Left lobe of liver (tissue), 2 donors: Measurements from ENCODE around the gene AGRN. TPM values are rescaled to one million over a fixed set of nuclear protein-coding genes. Genes with fewer than 3 reads are reported as not detected.
"Not testable (repeated sequence)": the region's sequence is repeated elsewhere in the genome, so short reads cannot be mapped to it uniquely, and the experiment has no call there.

Experiments
- ATAC-seq: fragments of 200-7000 bp; cut with Tn5 transposase; one replicate; pipeline ENCODE4 v1.9.1; 2020; ENCODE audit warnings: mild to moderate bottlenecking, moderate library complexity
- DNase-seq: peaks from one replicate; pipeline ENCODE4 v3.0.0-alpha.2; 2020; ENCODE audit warnings: low spot score
- total RNA-seq: library from RNA; stranded (reverse); gene quantifications from one replicate; pipeline ENCODE4 v1.2.1, GENCODE V29; 2021
- donor health status: DM: no; HTN: no; CAD: no; lungs with moderate emphysema.
- donor health status: DM: no; HTN: yes; CAD: no.

Gene AGRN
- total RNA-seq, 1 donor from 2014 or later: 39.3 TPM

DNA sequence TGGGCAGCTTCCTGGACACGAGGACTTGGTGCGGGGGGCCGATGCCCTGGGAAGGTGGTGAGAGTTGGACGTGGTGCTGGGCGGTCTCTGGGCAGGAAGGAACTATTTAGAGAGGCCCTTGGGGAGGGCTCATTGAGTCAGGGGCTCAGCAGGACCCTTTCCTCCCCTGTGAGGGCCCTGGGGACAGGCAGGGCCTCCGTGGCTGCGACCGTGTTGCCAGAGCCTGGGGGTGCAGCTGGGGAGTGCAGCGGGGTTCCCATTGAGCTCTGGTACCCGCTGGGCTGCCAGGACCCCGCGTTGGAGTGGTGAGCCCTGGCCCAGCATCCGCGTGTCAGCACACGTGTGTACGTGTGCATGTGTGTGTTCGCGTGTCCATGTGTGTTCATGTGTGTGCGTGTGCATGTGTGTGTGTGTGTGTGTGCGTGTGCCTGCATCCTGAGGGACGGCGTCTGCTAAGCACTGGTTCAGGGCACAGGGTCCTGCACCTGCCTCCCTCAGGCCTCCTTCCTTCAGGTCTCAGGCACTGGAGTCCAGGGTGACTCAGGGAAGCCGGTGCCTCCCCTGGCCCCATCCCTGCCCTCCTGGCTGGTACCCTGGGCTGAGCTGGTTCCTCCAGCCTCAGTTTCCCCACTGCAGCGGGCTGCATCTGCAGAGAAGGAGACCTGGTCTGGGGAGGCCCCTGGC, 43.5 kb downstream of the AGRN start:
- DNase-seq (no peak), ATAC-seq (no peak)

DNA sequence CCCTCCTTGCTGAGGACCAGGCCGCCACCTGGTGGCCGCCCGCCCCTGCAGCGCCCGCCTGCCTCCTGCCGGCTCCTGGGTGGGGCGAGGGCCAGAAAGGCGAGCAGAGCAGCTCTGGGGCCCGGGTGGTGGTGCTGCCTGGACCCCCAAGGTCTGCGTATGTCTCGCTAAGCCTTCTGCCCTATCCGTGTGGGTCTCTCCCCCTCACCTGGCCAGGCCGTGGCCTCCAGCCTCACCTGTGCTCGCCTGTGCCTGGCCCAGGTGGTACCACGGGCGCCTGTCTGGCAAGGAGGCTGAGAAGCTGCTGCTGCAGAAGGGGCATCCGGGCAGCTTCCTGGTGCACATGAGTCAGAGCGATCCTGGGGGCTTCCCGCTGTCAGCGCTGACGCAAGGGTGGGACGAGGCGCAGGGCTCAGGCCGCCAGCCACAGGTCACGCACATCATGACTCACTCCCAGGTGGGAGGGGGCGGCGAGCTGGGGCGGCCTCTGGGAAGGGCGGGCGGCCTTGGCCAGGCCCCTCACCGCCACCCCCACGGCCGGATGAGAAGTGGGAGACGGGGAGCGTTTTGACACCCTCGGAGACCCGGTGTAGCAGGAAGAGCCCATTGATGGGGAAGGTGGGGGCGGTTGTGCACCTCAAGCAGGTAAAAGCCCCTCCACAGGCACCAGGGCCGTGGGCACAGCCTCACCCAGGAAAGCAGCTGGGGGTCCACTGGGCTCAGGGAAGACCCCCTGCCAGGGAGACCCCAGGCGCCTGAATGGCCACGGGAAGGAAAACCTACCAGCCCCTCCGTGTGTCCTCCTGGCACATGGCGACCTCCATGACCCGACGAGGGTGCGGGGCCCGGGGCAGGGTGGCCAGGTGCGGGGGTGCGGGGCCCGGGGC, 44.3 kb downstream of the AGRN start:
- DNase-seq: peak; percentile 70
- peak; percentile 74 for ATAC-seq

DNA sequence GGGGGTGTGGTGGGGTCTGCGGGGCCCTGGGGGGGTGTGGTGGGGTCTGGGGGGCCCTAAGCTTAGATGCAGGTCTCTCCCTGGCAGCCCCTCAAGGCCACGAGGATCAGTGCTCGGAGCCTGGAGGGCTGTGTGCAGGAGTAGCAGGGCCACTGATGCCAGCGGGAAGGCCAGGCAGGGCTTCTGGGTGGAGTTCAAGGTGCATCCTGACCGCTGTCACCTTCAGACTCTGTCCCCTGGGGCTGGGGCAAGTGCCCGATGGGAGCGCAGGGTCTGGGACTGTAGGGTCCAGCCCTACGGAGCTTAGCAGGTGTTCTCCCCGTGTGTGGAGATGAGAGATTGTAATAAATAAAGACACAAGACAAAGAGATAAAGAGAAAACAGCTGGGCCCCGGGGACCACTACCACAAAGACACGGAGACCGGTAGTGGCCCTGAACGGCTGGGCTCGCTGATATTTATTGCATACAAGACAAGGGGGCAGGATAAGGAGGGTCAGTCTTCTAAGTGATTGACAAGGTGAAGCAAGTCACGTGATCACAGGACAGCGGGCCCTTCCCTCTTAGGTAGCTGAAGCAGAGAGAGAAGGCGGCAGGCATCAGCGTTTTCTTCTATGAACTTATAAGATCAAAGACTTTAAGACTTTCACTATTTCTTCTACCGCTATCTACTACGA, 45.5 kb downstream of the AGRN start:
- DNase-seq (no peak), ATAC-seq (no peak)

DNA sequence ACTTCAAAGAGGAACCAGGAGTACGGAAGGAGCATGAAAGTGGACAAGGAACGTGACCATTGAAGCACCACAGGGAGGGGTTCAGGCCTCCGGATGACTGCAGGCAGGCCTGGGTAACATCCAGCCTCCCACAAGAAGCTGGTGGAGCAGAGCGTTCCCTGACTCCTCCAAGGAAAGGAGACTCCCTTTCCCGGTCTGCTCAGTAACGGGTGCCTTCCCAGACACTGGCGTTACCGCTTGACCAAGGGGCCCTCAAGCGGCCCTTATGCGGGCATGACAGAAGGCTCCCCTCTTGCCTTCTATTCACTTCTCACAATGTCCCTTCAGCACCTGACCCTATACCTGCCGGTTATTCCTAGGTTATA, 46.0 kb downstream of the AGRN start:
- DNase-seq, ATAC-seq: not testable (repeated sequence)

DNA sequence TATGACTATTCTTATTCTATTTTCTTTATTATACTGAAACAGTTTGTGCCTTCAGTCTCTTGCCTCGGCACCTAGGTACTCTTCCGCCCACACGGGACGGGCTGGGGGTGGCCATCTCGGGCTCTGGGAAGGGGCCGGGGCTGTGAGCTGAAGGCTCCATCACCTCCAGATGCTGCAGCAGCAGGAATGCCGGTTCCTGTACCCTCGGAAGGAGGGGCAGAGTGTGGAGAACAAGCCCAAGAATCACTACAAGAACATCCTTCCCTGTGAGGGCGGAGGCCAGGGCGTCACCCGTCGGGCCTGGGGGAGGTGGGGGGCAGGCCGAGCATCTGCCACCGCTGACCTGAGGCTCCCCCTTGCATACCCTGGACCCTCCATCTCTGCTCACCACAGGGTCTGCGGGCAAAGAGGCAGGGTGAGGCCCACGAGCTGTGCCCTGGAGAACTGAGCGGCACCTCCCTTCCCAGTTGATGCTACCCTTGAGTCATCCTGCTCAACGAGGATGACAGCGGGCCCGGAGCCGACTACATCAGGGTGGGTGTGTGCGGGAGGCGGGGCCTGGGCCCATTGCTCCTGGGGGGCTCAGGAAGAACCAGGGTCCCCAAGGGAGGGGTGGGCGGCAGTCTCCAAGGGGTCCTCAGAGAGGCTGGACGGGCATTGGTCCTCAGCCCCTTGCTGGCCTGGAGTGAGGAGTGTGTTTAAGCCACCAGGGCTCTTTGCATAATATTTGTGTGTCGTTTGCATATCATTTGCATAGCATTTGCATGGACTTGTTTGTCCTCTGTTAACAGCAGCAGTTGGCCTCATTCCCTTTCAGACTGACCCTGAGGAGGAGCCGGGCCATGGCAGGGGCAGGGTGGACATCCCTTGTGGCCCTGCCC, 46.7 kb downstream of the AGRN start:
- DNase-seq: no peak
- ATAC-seq: no peak

DNA sequence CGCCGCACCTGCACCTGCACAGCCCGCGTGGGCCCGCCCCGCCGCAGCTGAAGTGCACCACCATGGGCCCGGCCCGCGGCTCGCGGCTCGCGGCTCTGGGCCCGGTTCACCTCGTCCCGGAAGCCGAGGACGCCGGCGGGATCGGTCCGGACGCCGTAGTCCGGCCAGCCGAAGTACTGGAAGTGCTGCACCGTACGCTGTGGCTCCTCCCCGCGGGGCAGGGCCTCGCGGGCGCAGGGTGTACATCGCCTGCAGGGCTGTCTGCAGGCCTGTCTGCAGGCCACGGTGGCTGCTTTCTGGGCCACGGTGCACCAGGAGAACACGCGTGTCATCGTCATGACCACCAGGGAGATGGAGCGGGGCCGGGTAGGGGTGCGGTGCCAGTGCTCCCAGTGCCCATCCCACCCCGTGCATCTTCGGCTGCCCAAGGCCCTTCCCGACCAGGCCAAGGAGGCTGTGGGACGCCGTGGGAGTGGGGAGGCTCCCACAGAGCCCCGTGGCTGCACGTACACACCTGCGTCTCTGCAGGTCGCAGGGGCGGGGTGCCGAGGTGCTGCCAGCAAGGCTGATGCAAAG, 47.5 kb downstream of the AGRN start:
- DNase-seq (no peak), ATAC-seq (no peak)

DNA sequence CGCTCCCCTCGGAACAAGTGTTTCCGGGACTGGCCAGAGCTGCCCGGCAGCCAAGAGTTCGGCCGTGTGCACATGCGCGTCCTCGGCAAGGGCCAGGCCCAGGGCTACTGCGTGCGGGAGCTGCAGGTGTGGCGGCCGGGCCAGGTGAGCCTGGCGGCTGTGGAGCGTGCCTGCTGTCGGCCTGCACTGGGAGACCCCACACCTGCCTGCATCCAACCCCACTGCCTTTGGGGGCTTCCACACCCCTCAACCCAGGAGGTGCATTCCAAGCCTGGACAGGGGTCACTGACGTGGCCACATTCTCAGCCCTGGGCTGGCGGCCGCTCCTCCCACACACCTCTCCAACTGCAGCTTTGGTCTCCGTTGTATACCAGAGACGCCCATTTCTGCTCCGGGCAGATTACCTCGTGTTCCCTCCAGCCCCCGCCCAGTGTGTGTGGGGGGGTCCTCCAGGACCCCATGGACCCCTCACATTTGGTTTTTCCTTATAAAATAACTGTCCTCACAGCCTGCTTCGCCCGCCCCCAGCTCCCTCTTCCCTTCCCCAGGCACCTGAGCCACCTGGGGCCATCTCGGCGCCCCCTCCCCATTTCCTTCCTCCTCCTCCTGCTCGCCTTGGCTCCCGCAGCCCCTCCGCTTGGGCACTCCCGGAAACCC, 48.1 kb downstream of the AGRN start:
- DNase-seq (no peak), ATAC-seq (no peak)

DNA sequence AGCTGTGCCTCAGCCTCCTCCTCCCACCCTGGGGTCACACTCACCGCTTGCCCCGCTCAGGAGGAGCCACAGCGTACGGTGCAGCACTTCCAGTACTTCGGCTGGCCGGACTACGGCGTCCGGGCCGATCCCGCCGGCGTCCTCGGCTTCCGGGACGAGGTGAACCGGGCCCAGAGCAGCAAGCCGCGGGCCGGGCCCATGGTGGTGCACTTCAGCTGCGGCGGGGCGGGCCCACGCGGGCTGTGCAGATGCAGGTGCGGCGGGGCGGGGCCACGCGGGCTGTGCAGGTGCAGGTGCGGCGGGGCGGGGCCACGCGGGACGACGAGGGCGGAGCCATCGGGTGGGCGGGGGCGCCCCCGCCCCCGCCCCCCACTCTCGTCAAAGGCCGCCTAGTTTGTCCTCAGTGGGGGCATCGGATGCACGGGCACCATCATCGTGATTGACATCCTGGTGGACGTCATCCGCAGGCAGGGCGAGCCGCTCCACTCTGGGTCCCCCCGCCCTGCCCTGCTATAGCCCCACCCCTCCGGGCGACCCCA, 48.7 kb downstream of the AGRN start:
- ATAC-seq: peak; percentile 8

DNA sequence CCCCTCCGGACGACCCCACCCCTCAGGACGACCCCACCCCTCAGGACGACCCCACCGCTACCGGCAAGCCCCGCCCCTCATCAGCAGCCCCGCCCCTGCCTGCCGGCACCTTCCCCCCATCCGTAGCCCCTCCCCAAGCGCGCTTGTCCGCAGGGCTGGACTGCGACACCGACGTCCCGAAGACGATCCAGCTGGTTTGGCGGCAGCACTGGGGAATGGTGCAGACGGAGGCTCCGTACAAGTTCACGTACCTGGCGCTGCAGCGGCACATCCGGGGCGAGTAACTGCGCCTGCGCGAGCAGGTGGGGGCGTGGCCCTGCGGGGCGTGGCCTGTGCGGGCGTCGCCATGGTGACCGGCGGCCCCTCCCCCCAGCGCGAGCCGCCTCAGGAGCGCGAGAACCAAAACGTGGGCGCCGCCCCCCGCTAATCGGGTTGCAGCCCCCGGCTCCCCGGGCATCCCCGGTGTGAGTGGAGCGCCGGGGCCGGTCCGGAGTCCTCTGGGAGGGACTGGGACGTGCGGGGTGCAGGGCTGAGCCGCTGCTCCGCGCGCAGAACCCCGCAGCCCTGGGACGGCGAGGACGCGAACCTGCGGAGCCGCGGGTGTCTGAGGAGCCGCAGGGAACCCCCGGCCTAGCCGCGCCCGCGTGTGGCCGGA, 49.3 kb downstream of the AGRN start:
- peak; percentile 80 for ATAC-seq
- peak; percentile 81 for DNase-seq

More for the DNA sequence above, 48.7 kb downstream of the AGRN start:
- DNase-seq: no peak

DNA sequence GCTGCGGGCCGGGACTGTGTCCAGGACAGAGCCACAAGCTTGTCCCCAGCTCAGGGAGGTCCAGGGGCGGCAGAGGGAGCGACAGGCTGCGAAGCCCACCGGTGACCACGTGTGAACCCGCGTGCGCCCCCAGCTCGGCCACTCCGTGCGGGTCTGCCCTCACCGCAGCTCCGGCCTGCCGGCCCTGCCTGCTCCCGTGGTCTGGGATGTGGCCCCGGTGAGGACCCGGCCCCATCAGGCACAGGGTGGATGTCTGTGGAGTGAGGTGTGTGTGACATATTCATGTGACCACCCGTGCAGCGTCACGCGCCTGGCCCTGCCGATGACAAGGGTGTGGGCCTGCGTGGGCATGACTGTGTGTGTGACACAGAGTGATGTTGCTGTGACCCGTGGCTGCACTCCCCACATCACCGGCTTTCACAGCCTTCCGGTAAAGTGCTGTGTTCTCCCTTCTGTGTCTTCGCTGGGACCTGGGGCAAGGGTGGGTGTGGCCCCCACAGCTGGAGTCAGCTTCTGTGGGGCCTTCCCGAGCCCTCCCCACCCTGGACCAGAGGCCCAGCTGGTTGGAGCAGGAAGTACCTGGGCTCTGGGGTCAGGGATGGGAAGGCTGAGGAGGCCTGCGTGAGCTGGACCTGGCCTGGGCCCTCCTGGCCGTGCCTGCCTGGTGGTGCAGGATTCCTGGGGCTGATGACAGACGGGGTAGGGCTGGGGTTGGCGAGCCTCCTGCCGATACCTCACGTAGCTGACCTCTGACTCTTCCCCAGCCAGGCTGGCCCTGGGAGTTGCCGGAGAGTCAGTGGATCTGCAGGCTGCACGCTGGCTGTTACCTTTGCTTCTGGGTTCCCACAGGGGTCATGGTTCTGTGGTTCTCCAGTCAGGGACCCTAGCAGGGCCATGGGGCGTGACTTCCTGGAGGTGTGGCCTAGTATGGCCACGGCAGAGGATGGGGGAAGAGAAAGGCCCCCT, 50.1 kb downstream of the AGRN start:
- DNase-seq (no peak), ATAC-seq (no peak)

DNA sequence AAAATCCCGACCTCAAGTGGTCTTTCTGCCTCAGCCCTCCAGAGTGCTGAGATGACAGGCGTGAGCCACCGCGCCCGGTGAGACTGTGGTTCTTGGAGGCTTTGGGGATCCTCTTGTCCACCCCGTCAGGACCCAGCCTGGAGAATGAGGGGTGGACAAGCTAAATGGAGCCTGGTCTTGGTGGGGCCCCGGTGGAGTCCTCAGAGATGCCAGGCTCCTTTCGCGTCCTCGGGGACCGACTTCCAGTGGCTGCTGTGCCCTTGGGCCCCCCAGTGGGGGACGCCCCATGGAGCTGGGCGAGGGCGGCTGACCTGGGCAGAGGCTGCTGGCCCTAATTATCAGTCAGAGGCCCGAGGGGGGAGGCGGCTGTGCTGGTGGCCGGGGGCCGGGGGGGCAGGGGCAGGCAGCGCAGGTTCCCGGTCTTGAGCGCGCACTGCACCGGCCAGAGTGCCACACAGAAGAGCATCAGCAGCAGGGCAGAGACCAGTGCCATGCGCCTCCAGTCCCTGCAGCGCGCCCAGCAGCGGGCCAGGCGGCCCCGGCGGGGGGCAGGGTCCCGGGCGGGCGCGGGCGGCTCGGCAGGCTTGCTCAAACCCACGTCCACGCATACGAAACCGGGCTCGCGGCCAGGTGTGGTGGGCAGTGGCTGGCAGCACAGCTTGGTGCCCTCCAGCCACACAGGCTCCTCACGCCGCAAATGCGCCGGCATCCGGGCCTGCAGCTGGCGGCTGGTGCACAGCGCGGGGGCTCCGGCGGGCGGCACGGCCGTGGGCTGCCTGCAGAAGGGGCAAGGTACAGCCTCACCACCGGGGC, 51.8 kb downstream of the AGRN start:
- no peak for DNase-seq
- no peak for ATAC-seq

DNA sequence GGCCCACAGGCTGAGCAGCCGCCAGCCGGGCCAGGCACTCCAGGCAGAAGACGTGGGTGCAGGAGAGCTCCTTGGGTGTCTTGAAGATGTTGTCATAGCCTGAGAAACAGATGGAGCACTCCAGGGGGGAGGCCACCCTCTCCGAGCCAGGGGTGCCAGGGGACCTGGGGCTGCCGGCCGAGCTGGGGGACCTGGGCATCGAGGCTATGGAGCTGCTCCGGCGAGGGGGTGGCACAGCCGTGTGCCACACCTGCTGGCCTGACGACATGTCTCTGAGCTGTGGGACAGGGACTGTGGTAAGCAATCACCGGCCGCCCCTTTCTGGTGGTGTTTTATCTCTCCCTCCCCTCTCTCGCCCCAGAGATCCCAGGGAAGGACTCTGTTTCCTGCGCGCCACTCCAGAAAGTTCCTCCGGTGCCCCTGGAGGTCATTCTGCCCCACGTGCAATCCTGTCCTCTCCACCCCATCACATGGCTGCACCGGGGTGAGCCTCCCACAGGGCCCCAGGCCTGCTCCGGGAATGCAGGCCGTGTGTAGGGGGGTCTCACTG, 52.5 kb downstream of the AGRN start:
- ATAC-seq: no peak
- no peak for DNase-seq

DNA sequence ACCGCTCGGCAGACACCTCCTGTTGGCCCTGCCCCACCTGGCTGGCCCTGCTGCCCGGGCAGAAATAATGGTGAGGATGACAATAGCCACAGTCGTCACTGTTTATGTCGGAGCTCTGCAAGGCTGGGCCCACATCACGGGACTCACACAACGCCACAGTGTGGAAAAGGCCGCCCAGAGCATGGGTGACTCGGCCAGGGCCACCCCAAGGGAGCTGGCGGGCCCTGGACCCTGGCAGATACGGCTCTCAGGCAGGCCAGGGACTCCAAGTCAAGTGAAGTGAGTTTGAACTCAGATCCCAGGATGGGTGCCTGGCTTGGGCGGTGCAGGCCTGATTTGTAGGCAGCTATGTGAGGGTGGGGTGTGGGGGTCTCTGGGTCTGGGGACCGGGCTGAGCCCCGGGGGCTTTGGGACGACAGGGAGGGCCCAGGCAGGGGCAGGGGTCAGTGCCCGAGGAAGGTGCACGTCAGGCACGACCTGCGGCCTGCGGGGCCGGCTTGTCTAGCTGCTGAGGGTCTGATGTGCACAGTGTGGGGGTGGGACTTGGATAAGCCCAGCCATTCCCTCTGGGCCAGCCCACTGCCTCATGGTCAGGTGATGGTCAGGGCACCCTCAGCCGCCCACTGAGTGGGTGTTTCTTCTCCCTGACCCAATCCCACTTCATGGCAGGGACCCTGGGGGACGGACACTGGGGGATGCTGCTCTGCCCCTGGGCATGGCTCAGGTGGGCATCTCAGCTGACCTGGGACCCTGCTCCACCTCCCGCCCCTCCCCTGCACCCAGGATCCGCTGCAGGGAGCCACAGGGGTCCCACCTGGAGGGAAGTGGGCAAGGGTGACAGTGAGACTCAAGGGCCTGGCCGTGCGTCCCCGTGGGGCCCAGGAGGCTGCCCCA, 53.2 kb downstream of the AGRN start:
- ATAC-seq (no peak), DNase-seq (no peak)

DNA sequence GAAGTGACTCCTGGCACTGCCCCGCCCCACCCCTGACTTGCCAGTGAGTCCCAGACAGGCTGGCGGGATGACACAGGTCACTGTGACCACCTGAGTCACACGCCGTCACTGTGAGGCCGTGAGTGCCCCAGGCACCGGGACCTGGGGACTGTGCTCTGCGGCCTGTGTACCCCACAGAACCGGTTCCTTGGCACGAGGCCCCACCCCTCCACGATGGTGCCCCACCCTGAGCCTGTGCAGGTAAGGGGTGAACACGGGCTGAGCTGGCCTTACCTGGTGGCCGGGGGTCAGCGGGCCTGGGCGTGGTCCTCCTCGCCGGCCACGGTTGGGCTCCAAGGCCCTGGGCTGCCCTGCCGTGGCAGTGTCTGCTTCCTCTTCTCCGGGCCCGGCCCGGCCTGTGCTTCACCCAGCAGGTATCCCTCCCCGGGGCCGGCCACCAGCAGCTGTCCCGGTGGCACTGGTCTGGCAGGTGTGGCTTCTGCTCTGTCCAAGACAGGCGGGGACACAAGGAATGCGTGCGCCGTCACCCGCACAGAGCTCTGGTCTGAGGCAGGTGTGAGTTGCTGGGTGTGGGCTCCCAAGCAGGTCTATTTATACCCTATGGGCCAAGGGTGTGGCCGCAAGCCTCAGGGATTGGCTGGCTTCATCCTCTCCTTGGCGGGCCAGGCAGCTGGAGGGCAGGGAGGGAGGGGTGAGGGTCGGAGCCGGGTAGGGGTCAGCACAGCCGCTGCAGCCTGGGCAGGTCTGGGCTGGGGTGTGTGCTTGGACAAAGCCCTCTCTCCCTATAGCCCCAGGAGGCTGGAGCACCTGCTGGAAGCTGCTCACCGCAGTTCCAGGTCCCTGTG, 54.0 kb downstream of the AGRN start, which contains the start of gene RNF223:
TSS of gene RNF223 (minus strand) at position 564 of the 845 bp plus-strand sequence. CDS start 1,740 bp downstream, outside the sequence.
- ATAC-seq (peak; percentile 6), DNase-seq (no peak)
